ENCODE measurements around the gene DAB2.
A peak's percentile ranks its signal among the peaks of the same experiment; 100 is the strongest.
"Not testable (repeated sequence)": the region's sequence is repeated elsewhere in the genome, so short reads cannot be mapped to it uniquely, and the experiment has no call there.

Gene DAB2

GRCh38 chr5:39412721-39413394 lies 11.9 kb downstream of the DAB2 start:
- ChIA-PET POLR2A (ENCODE audit: low non-redundant PET) (no interaction called here), CTCF (no interaction called here)
- TF ChIP-seq CTCF (conservative IDR thresholded peaks at IDR 0.05; ENCODE audit: low read depth) = no peak
- no peak for DNase-seq (ENCODE audit: low spot score)
- H3K27ac ChIP-seq = no peak overlapping the region

DNA sequence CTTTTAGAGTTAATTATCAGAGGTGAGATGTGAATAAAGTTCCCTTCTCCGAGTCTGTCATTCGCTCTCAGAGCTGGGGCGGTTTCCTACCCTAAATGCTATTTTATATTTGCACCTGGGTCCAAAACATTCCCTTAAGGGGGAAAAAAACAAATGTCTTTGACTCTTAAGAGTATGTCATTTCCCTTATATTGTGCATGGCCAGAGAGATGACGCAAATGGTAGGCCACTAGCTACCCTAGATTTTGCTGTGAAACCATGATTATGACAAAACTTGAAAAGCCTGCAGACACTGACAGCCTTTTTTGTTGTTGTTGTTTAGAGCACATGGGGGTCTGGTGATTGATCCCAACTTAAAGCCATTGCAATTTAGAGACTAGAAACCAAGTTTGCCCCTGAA lies 12.8 kb downstream of the DAB2 start:
- ChIA-PET POLR2A (ENCODE audit: low non-redundant PET) (no interaction called here), CTCF (no interaction called here)
- no peak for DNase-seq (ENCODE audit: low spot score)
- no peak overlapping the region for H3K27ac ChIP-seq
- no peak for TF ChIP-seq CTCF (conservative IDR thresholded peaks at IDR 0.05; ENCODE audit: low read depth)

- TF ChIP-seq CTCF (conservative IDR thresholded peaks at IDR 0.05; ENCODE audit: low read depth) = no peak
- no peak overlapping the region for H3K27ac ChIP-seq
- ChIA-PET POLR2A (ENCODE audit: low non-redundant PET) (no interaction called here), CTCF (no interaction called here)
- DNase-seq (ENCODE audit: low spot score) = peak; percentile 46
Observed at GRCh38 chr5:39411061-39411460, 13.7 kb downstream of the DAB2 start.

DNA sequence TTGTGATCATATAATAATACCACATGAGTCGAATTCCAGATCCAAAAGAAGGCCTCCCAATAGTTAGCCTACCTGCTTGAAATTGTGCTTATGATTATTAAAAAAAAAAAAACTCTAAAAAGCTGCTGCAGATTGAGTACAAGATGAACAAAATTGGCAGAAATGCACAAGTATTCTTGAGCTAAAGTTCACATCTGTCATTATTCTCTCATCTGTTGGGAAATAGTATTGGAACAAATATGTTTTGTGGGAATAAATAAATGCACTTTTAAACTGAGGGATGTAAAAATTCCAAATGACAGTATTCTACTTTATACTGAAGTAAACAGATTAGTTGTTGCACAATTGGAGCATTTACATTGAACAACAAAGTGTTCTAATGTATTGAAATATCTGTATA lies 15.7 kb downstream of the DAB2 start:
- TF ChIP-seq CTCF (conservative IDR thresholded peaks at IDR 0.05; ENCODE audit: low read depth) = no peak
- ChIA-PET CTCF (no interaction called here), POLR2A (ENCODE audit: low non-redundant PET) (no interaction called here)

DNA sequence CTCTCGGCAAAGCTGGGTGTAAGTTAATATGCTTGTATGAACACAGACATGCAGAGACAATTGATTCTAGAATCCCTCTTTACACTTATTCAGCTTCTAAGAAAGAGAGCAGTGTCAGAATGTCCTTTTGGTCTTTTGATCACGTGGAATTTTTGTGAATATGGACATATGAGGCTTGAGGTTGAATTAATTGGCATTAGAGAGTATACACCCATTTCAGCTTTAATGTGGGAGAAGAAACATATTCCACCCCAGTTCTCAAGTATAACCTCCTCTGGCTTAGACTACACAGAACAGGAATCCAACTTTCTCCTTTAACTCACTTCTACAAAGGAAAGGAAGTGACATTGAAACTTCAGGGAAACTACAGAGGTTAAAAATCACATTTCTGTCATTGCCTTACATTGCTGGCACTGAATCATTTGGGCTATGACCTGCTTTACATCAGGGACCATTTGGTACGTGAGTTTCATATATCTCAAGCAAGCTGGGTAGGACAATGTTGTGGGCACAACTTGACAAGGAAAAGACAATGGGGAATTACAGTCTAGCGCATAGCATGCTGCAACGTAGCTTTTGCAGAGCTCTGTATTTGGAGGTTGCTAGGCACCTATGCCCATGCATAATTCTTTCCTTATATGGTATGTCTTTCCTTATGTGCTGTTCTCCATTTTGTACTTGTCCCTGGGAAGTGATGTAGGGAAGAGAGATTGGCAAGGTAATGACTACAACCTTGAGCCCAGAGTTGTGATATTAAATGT lies 19.5 kb downstream of the DAB2 start:
- TF ChIP-seq CTCF (conservative IDR thresholded peaks at IDR 0.05; ENCODE audit: low read depth) = no peak
- DNase-seq (ENCODE audit: low spot score) = no peak
- POLR2A ChIA-PET (ENCODE audit: low non-redundant PET) = interaction anchor here (0.6 kb wide), 1 partner anchor 1394 kb away, joined by 8 read pairs; no protein-coding TSS in a partner anchor
- H3K27ac ChIP-seq = no peak overlapping the region
- CTCF ChIA-PET = interaction anchor here (0.5 kb wide), 1 partner anchor 13 kb away, joined by 3 read pairs; no protein-coding TSS in a partner anchor

More for the DNA sequence above, 15.7 kb downstream of the DAB2 start:
- DNase-seq (ENCODE audit: low spot score) = no peak
- H3K27ac ChIP-seq = no peak overlapping the region

- CTCF ChIA-PET = interaction anchor here (0.5 to 0.6 kb wide), 2 partner anchors 192 to 826 kb away, joined by 3 to 4 read pairs; no protein-coding TSS in a partner anchor
- H3K27ac ChIP-seq; DNase-seq (ENCODE audit: low spot score); POLR2A ChIA-PET (ENCODE audit: low non-redundant PET): not testable (repeated sequence)
Observed at GRCh38 chr5:39403761-39404160, 21.0 kb downstream of the DAB2 start.

- POLR2A ChIA-PET (ENCODE audit: low non-redundant PET); H3K27ac ChIP-seq; DNase-seq (ENCODE audit: low spot score); CTCF ChIA-PET: not testable (repeated sequence)
Observed at GRCh38 chr5:39402140-39402539, 22.6 kb downstream of the DAB2 start.

Data from RWPE1 (cell line).